HL-60 (cell line): ENCODE data around the gene PDE6C.

ENCODE experiments used
- DNase-seq, 2 experiments: peaks; one replicate each; pipeline ENCODE4 v3.0.0-alpha.2; 2010 to 2020; ENCODE audit warnings: low read depth in 1 of 2, low spot score in 1 of 2
- H3K27ac ChIP-seq: fragments of 250-450 bp; sonication (Bioruptor Pico); replicated peaks from 2 replicates; pipeline ENCODE4 v1.5.1; 2020; ENCODE audit warnings: mild to moderate bottlenecking, moderate library complexity
- H3K27me3 ChIP-seq: fragments of 250-450 bp; sonication (Bioruptor Pico); 2 replicates; pipeline ENCODE4 v1.5.1; 2021; ENCODE audit warnings: mild to moderate bottlenecking, moderate library complexity; ENCODE audit not compliant: insufficient read depth, poor library complexity, severe bottlenecking
- H3K4me3 ChIP-seq: replicated peaks from 2 replicates; pipeline ENCODE4 v1.5.1; 2011; ENCODE audit warnings: mild to moderate bottlenecking, control low read depth, low read length; ENCODE audit not compliant: insufficient read depth
- CTCF ChIP-seq: IDR thresholded peaks from one replicate; pipeline ENCODE4 v1.5.1; 2011; ENCODE audit warnings: low read length, control low read depth, inconsistent platforms; ENCODE audit not compliant: insufficient read depth
- GABPA ChIP-seq: IDR thresholded peaks from 2 replicates; pipeline ENCODE4 v1.6.1; 2012; ENCODE audit warnings: low read depth
- POLR2AphosphoS5 ChIP-seq: IDR thresholded peaks from 2 replicates; pipeline ENCODE4 v1.6.1; 2012; ENCODE audit warnings: low read depth
- REST ChIP-seq: IDR thresholded peaks from 2 replicates; pipeline ENCODE4 v1.6.1; 2012; ENCODE audit warnings: low read depth; ENCODE audit not compliant: insufficient replicate concordance
- SPI1 ChIP-seq: IDR thresholded peaks from 2 replicates; pipeline ENCODE4 v1.6.1; 2012; ENCODE audit warnings: low read depth, mild to moderate bottlenecking, borderline replicate concordance

Gene PDE6C

GRCh38 chr10:93630625-93631557 lies 18.6 kb downstream of the PDE6C start:
- TF ChIP-seq CTCF = no peak
- no peak for TF ChIP-seq REST
- TF ChIP-seq SPI1 = no peak
- TF ChIP-seq POLR2AphosphoS5 = no peak
- no peak for TF ChIP-seq GABPA
- DNase-seq = no peak
- Histone ChIP-seq H3K4me3 (no peak overlapping the region), H3K27me3 (no peaks in the 10 kb centered on the region), H3K27ac (no peak overlapping the region)

- TF ChIP-seq SPI1 (no peak), CTCF (no peak), REST (no peak), POLR2AphosphoS5 (no peak), GABPA (no peak)
- H3K27ac ChIP-seq = no peak overlapping the region
- no peak for DNase-seq
- no peak overlapping the region for H3K4me3 ChIP-seq
- H3K27me3 ChIP-seq = no peaks in the 10 kb centered on the region
Measured at GRCh38 chr10:93639791-93640190, 27.5 kb downstream of the PDE6C start.

GRCh38 chr10:93652857-93653256 lies 40.5 kb downstream of the PDE6C start:
- no peak for DNase-seq
- Histone ChIP-seq H3K4me3 (no peak overlapping the region), H3K27ac (no peak overlapping the region), H3K27me3 (no peaks in the 10 kb centered on the region)
- TF ChIP-seq GABPA = no peak
- no peak for TF ChIP-seq POLR2AphosphoS5

GRCh38 chr10:93654201-93654600 lies 41.9 kb downstream of the PDE6C start:
- no peak for TF ChIP-seq POLR2AphosphoS5
- no peak overlapping the region for H3K4me3 ChIP-seq

More at GRCh38 chr10:93654201-93654600, 41.9 kb downstream of the PDE6C start:
- H3K27me3 ChIP-seq = no peaks in the 10 kb centered on the region
- no peak overlapping the region for H3K27ac ChIP-seq
- no peak for DNase-seq
